ENCODE measurements around the gene ANKRD63. TPM values are rescaled to one million over a fixed set of nuclear protein-coding genes. Genes with fewer than 3 reads are reported as not detected.

ANKRD63 gene
- total and polyA plus RNA-seq, 7 donors, result 1.6 TPM; not detected in 6

DNA sequence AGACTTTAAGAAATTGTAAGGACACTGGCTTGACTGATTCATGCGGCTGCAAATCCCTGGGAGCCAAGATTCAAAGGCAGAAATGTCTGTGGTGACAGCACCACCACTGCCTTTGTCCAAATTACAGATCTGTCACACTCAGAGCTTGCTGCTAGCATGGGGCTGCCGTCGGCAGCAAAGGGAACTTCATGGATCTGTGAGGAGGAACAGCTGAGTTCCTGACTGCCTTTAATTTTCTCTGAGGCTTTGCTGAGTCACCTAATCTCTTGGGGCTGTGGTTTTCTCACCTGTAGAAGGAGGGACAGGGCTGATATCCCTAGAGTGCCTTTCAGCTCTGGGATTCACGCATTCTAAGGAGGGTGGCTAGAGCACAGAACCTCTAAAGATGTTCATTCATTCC, 48.1 kb downstream of the ANKRD63 start:
- 63 to 86% methylated on average over 4 of the region's 4 CpGs for WGBS, 2 donors
- TF ChIP-seq EP300 (IDR thresholded peaks at IDR 0.05), result no peak
- no peak for TF ChIP-seq POLR2A (IDR thresholded peaks at IDR 0.05)
- TF ChIP-seq CTCF (IDR thresholded peaks at IDR 0.05), result no peak
- TF ChIP-seq POLR2AphosphoS5 (IDR thresholded peaks at IDR 0.05), result no peak
- Histone ChIP-seq H3K9me3 (no peaks in the 10 kb centered on the region), H3K4me1 (peaks cover 0 to 12% (median 9%) of the 10 kb centered on the region in 4 donors), H3K27me3 (peaks cover 0 to 15% (median 13%) of the 10 kb centered on the region in 3 donors), H3K4me3 (no peak overlapping the region), H3K27ac (peak overlapping the region in 1 of 4 donors; percentile 14), H3K36me3 (no peaks in the 10 kb centered on the region)
- DNase-seq, result no peak
- intact Hi-C loops (cut with DNase I), result no loop called here

- intact Hi-C loops (cut with DNase I), result no loop called here
- Histone ChIP-seq H3K36me3 (no peaks in the 10 kb centered on the region), H3K4me1 (peaks cover 0 to 6% (median 4%) of the 10 kb centered on the region in 4 donors), H3K27me3 (peaks cover 0 to 7% (median 4%) of the 10 kb centered on the region in 3 donors), H3K9me3 (no peaks in the 10 kb centered on the region), H3K4me3 (no peak overlapping the region), H3K27ac (no peak overlapping the region)
- no peak for DNase-seq
- WGBS, 2 donors, result 93 to 96% methylated on average over 11 of the region's 11 CpGs
- TF ChIP-seq POLR2A (IDR thresholded peaks at IDR 0.05), result no peak
- no peak for TF ChIP-seq CTCF (IDR thresholded peaks at IDR 0.05)
- TF ChIP-seq EP300 (IDR thresholded peaks at IDR 0.05), result no peak
- no peak for TF ChIP-seq POLR2AphosphoS5 (IDR thresholded peaks at IDR 0.05)
Observed at GRCh38 chr15:40233727-40234577, 48.9 kb downstream of the ANKRD63 start.

GRCh38 chr15:40232625-40233070, 50.2 kb downstream of the ANKRD63 start:
- Histone ChIP-seq H3K27ac (no peak overlapping the region), H3K27me3 (no peaks in the 10 kb centered on the region), H3K9me3 (no peaks in the 10 kb centered on the region), H3K4me1 (no peaks in the 10 kb centered on the region), H3K4me3 (no peak overlapping the region), H3K36me3 (no peaks in the 10 kb centered on the region)
- TF ChIP-seq POLR2AphosphoS5 (IDR thresholded peaks at IDR 0.05) (no peak), CTCF (IDR thresholded peaks at IDR 0.05) (no peak), EP300 (IDR thresholded peaks at IDR 0.05) (no peak), POLR2A (IDR thresholded peaks at IDR 0.05) (no peak)
- 58 to 70% methylated on average over 7 of the region's 7 CpGs for WGBS, 2 donors
- intact Hi-C loops (cut with DNase I), result no loop called here
- no peak for DNase-seq

Other genes starting within 250 kb of the ANKRD63 start
- 100 to 1,000 TPM; 307 to 378 (median 342) TPM for gene SRP14, start 243.9 kb downstream of the ANKRD63 start, total RNA-seq
- gene SRP14, start 243.9 kb downstream of the ANKRD63 start, polyA plus RNA-seq, result 100 to 1,000 TPM; 304 to 467 (median 403) TPM
- gene BMF, start 174.2 kb downstream of the ANKRD63 start, total RNA-seq, result 10 to 100 TPM in 3 of 4 donors, 1 to 10 TPM in 1; 5.8 to 18.0 (median 14.8) TPM
- 10 to 100 TPM in 2 of 3 donors, 1 to 10 TPM in 1; 4.8 to 18.1 (median 15.5) TPM for gene BMF, start 174.2 kb downstream of the ANKRD63 start, polyA plus RNA-seq
- gene BUB1B, start 122.0 kb downstream of the ANKRD63 start, total RNA-seq, result 1 to 10 TPM in 2 of 4 donors, under 1 TPM in 2; 0.33 to 3.6 (median 1.2) TPM
- gene BUB1B, start 122.0 kb downstream of the ANKRD63 start, polyA plus RNA-seq, result 1 to 10 TPM in 2 of 3 donors, under 1 TPM in 1; 0.60 to 9.6 (median 1.8) TPM
- gene PAK6, start 44.0 kb downstream of the ANKRD63 start, total RNA-seq, result 1 to 10 TPM in 3 of 4 donors, under 1 TPM in 1; 0.33 to 3.0 (median 1.2) TPM
- gene PAK6, start 44.0 kb downstream of the ANKRD63 start, polyA plus RNA-seq, result 1 to 10 TPM; 1.2 to 2.8 (median 1.6) TPM
- 10 to 100 TPM in 2 of 4 donors, 1 to 10 TPM in 2; 5.4 to 12.5 (median 9.4) TPM for gene PLCB2, start 24.9 kb upstream of the ANKRD63 start, total RNA-seq
- 10 to 100 TPM in 1 of 3 donors, 1 to 10 TPM in 2; 2.4 to 27.5 (median 2.8) TPM for gene PLCB2, start 24.9 kb upstream of the ANKRD63 start, polyA plus RNA-seq
- 10 to 100 TPM; 41.0 to 63.1 (median 51.8) TPM for gene INAFM2, start 40.6 kb upstream of the ANKRD63 start, total RNA-seq
- 10 to 100 TPM in 1 of 3 donors, 1 to 10 TPM in 2; 6.6 to 13.4 (median 9.0) TPM for gene INAFM2, start 40.6 kb upstream of the ANKRD63 start, polyA plus RNA-seq
- gene CCDC9B, start 57.9 kb upstream of the ANKRD63 start, total RNA-seq, result 10 to 100 TPM; 43.9 to 97.2 (median 65.3) TPM
- 10 to 100 TPM in 1 of 3 donors, 1 to 10 TPM in 2; 5.1 to 33.4 (median 7.8) TPM for gene CCDC9B, start 57.9 kb upstream of the ANKRD63 start, polyA plus RNA-seq
- gene PHGR1, start 68.0 kb upstream of the ANKRD63 start, total RNA-seq, result 1 to 10 TPM in 1 of 4 donors, not detected in 3; 8.2 TPM
- gene PHGR1, start 68.0 kb upstream of the ANKRD63 start, polyA plus RNA-seq, result over 10,000 TPM; 12,817 to 35,077 (median 19,474) TPM
- 1 to 10 TPM in 1 of 4 donors, under 1 TPM in 3; 0.16 to 1.1 (median 0.38) TPM for gene DISP2, start 75.2 kb upstream of the ANKRD63 start, total RNA-seq
- 1 to 10 TPM; 1.8 to 3.0 (median 2.8) TPM for gene DISP2, start 75.2 kb upstream of the ANKRD63 start, polyA plus RNA-seq
- gene KNSTRN, start 99.7 kb upstream of the ANKRD63 start, total RNA-seq, result 10 to 100 TPM in 1 of 4 donors, 1 to 10 TPM in 3; 5.0 to 13.8 (median 6.6) TPM
- 10 to 100 TPM in 1 of 3 donors, 1 to 10 TPM in 2; 6.0 to 18.9 (median 9.5) TPM for gene KNSTRN, start 99.7 kb upstream of the ANKRD63 start, polyA plus RNA-seq
- 10 to 100 TPM; 33.2 to 59.9 (median 55.4) TPM for gene IVD, start 122.7 kb upstream of the ANKRD63 start, total RNA-seq
- gene IVD, start 122.7 kb upstream of the ANKRD63 start, polyA plus RNA-seq, result 10 to 100 TPM; 28.8 to 56.0 (median 33.1) TPM
- gene BAHD1, start 157.9 kb upstream of the ANKRD63 start, total RNA-seq, result 10 to 100 TPM in 1 of 4 donors, 1 to 10 TPM in 3; 7.7 to 16.3 (median 9.3) TPM
- 10 to 100 TPM in 2 of 3 donors, 1 to 10 TPM in 1; 9.6 to 20.2 (median 14.1) TPM for gene BAHD1, start 157.9 kb upstream of the ANKRD63 start, polyA plus RNA-seq
- gene CHST14, start 187.9 kb upstream of the ANKRD63 start, total RNA-seq, result 10 to 100 TPM in 1 of 4 donors, 1 to 10 TPM in 3; 6.4 to 10.2 (median 7.4) TPM
- 1 to 10 TPM; 1.2 to 6.2 (median 1.2) TPM for gene CHST14, start 187.9 kb upstream of the ANKRD63 start, polyA plus RNA-seq

All from sigmoid colon (tissue), 7 donors.